ENCODE measurements around the gene DNAH17.

DNAH17 gene

DNA sequence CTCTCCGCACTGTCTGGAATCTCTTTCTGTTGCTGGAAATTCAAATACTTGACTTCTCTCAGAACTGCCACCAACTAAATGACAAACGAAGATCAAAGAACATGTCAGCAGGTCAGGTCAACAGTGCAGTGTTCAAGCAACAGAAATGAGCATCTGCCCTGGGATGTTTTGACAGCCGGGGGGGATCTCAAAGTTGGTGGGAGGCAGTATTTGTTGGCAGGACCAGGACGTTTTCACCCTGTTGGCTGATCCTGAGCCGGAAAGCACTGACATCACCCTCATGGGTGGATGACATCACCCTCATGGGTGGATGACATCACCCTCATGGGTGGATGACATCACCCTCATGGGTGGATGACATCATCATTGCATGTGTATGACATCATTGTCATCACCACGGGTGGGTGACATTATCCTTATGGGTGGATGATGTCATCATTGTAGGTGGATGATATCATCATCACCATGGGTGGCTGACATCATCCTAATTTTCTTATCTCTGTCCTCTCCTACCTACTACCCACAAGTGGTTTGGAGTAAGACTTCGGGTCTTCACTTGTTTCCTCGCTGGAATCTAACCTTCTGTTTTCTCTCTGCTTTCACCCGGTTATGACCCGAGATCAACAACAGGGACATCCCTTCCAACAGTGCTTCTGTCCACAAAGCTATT is 18.9 kb downstream of the DNAH17 start:
- no peaks in the 10 kb centered on the region for H3K9me3 ChIP-seq (ENCODE audit: control insufficient read depth, insufficient read depth, low read depth, low read length)
- H3K27me3 ChIP-seq (ENCODE audit: control insufficient read depth, insufficient read depth, low read length), result no peaks in the 10 kb centered on the region
- H3K4me1 ChIP-seq (ENCODE audit: control insufficient read depth, insufficient read depth, low read length), result no peaks in the 10 kb centered on the region
- no peak overlapping the region for H3K9ac ChIP-seq (ENCODE audit: low read length)
- H3K27ac ChIP-seq (ENCODE audit: low read depth, low read length), result no peak overlapping the region
- H3K36me3 ChIP-seq (ENCODE audit: control insufficient read depth, insufficient read depth, low read length), result no peaks in the 10 kb centered on the region
- no peak overlapping the region for H3K4me3 ChIP-seq (ENCODE audit: low read depth, low read length)

DNA sequence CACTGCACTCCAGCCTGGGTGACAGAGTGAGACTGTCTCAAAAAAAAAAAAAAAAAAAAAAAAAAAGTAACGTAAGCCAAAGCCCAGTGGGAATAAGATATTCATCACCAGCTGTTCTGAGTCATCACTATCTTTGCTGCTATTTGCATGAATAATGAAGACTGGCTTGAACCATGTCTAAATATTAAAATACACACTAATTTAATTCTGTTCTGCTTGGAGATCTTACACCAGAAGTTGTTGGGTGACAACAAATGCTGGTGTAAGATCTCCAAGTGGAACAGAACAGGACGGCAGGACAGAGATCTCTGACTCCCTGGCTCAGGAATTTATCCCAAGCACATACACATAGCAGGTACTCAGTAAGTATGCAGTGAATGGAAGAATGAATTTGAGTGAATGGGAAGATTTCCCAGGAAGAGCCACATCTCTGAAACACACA is 19.6 kb downstream of the DNAH17 start:
- H3K9ac ChIP-seq (ENCODE audit: low read length), result no peak overlapping the region
- H3K36me3 ChIP-seq (ENCODE audit: control insufficient read depth, insufficient read depth, low read length), result no peaks in the 10 kb centered on the region
- H3K9me3 ChIP-seq (ENCODE audit: control insufficient read depth, insufficient read depth, low read depth, low read length), result no peaks in the 10 kb centered on the region
- H3K27me3 ChIP-seq (ENCODE audit: control insufficient read depth, insufficient read depth, low read length), result no peaks in the 10 kb centered on the region
- H3K4me3 ChIP-seq (ENCODE audit: low read depth, low read length), result no peak overlapping the region
- no peaks in the 10 kb centered on the region for H3K4me1 ChIP-seq (ENCODE audit: control insufficient read depth, insufficient read depth, low read length)
- no peak overlapping the region for H3K27ac ChIP-seq (ENCODE audit: low read depth, low read length)

DNA sequence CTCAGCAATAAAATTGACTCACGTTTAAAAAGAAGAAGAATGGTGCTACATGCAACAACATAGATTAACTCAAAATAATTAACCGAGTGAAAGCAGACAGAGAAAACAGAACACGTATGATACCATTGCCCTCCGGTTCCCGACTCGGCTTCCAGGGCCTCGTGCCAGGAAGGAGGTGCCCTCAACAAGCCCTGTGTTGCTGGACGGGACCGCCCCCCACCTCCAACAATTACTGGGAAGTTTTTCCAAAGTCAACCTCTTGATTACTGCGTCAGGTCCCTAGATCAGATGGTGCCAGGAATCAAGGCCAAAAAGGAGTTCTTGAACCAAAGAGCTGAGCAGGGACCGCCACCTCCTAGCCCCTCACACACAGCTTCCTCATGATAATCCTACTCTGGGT is 20.4 kb downstream of the DNAH17 start:
- Histone ChIP-seq H3K4me1 (ENCODE audit: control insufficient read depth, insufficient read depth, low read length) (no peaks in the 10 kb centered on the region), H3K9ac (ENCODE audit: low read length) (no peak overlapping the region), H3K4me3 (ENCODE audit: low read depth, low read length) (no peak overlapping the region), H3K36me3 (ENCODE audit: control insufficient read depth, insufficient read depth, low read length) (no peaks in the 10 kb centered on the region), H3K27ac (ENCODE audit: low read depth, low read length) (no peak overlapping the region), H3K9me3 (ENCODE audit: control insufficient read depth, insufficient read depth, low read depth, low read length) (no peaks in the 10 kb centered on the region), H3K27me3 (ENCODE audit: control insufficient read depth, insufficient read depth, low read length) (no peaks in the 10 kb centered on the region)

DNA sequence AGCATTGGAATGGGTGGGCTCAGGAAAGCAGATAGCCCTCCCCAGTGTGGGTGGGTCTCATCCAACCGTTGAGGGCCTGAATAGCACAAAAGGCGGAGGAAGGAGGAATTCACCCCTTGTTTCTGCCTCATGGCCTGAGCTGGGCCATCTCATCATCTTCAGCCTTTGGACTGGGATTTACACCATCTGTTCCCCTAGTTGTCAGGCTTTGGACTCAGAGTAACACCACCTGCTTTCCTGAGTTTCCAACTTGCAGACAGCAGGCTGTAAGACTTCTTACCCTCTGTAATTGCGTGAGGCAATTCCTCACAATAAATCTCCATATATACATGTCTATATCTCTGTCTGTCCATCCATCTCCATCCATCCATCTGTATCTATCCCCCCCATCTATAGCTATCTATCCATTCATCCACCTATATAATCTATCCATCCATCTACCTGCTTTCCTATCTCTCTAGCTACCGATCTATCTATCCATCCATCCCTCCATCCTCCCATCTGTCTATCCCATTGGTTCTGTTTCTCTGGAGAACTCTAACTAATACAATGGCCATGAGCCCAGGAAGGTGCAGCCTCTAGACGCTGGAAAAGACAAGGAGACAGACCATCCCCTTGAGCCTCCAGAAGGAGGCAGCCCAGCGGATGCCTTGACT is 21.3 kb downstream of the DNAH17 start:
- Histone ChIP-seq H3K9ac (ENCODE audit: low read length) (no peak overlapping the region), H3K4me3 (ENCODE audit: low read depth, low read length) (no peak overlapping the region), H3K27ac (ENCODE audit: low read depth, low read length) (no peak overlapping the region), H3K36me3 (ENCODE audit: control insufficient read depth, insufficient read depth, low read length) (no peaks in the 10 kb centered on the region), H3K4me1 (ENCODE audit: control insufficient read depth, insufficient read depth, low read length) (no peaks in the 10 kb centered on the region), H3K27me3 (ENCODE audit: control insufficient read depth, insufficient read depth, low read length) (no peaks in the 10 kb centered on the region), H3K9me3 (ENCODE audit: control insufficient read depth, insufficient read depth, low read depth, low read length) (no peaks in the 10 kb centered on the region)

- Histone ChIP-seq H3K4me3 (ENCODE audit: low read depth, low read length) (no peak overlapping the region), H3K27ac (ENCODE audit: low read depth, low read length) (no peak overlapping the region), H3K4me1 (ENCODE audit: control insufficient read depth, insufficient read depth, low read length) (no peaks in the 10 kb centered on the region), H3K36me3 (ENCODE audit: control insufficient read depth, insufficient read depth, low read length) (no peaks in the 10 kb centered on the region), H3K9me3 (ENCODE audit: control insufficient read depth, insufficient read depth, low read depth, low read length) (peaks cover 9% of the 10 kb centered on the region), H3K27me3 (ENCODE audit: control insufficient read depth, insufficient read depth, low read length) (no peaks in the 10 kb centered on the region), H3K9ac (ENCODE audit: low read length) (no peak overlapping the region)
Measured at GRCh38 chr17:78550464-78550863, 26.7 kb downstream of the DNAH17 start.

GRCh38 chr17:78548725-78549124 is 28.5 kb downstream of the DNAH17 start:
- no peaks in the 10 kb centered on the region for H3K36me3 ChIP-seq (ENCODE audit: control insufficient read depth, insufficient read depth, low read length)
- peaks cover 9% of the 10 kb centered on the region for H3K9me3 ChIP-seq (ENCODE audit: control insufficient read depth, insufficient read depth, low read depth, low read length)
- no peak overlapping the region for H3K4me3 ChIP-seq (ENCODE audit: low read depth, low read length)
- H3K27me3 ChIP-seq (ENCODE audit: control insufficient read depth, insufficient read depth, low read length), result no peaks in the 10 kb centered on the region
- no peak overlapping the region for H3K9ac ChIP-seq (ENCODE audit: low read length)
- H3K27ac ChIP-seq (ENCODE audit: low read depth, low read length), result no peak overlapping the region
- no peaks in the 10 kb centered on the region for H3K4me1 ChIP-seq (ENCODE audit: control insufficient read depth, insufficient read depth, low read length)

- Histone ChIP-seq H3K4me3 (ENCODE audit: low read depth, low read length) (no peak overlapping the region), H3K4me1 (ENCODE audit: control insufficient read depth, insufficient read depth, low read length) (no peaks in the 10 kb centered on the region), H3K9me3 (ENCODE audit: control insufficient read depth, insufficient read depth, low read depth, low read length) (peaks cover 9% of the 10 kb centered on the region), H3K27ac (ENCODE audit: low read depth, low read length) (no peak overlapping the region), H3K27me3 (ENCODE audit: control insufficient read depth, insufficient read depth, low read length) (no peaks in the 10 kb centered on the region), H3K36me3 (ENCODE audit: control insufficient read depth, insufficient read depth, low read length) (no peaks in the 10 kb centered on the region), H3K9ac (ENCODE audit: low read length) (no peak overlapping the region)
Measured at GRCh38 chr17:78547035-78547434, 30.2 kb downstream of the DNAH17 start.

DNA sequence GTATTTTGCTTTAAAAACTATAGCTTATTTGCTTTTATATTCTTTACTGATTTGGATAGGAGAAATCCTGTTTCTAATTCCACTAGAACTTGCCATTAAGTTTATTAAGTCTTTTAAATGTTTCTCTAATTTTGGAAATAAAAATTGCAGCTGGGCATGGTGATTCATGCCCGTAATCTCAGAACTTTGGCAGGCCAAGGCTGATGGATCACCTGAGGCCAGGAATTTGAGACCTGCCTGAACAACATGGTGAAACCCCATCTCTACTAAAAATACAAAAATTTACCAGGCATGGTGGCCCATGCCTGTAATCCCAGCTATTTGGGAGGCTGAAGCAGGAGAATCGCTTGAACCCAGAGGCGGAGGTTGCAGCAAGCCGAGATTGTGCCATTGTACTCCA is 30.7 kb downstream of the DNAH17 start:
- H3K4me1 ChIP-seq (ENCODE audit: control insufficient read depth, insufficient read depth, low read length), result peaks cover 4% of the 10 kb centered on the region; the same call in 1 of the 2 replicates
- H3K4me3 ChIP-seq (ENCODE audit: low read depth, low read length), result no peak overlapping the region
- no peak overlapping the region for H3K27ac ChIP-seq (ENCODE audit: low read depth, low read length)
- peaks cover 9% of the 10 kb centered on the region for H3K9me3 ChIP-seq (ENCODE audit: control insufficient read depth, insufficient read depth, low read depth, low read length)
- no peaks in the 10 kb centered on the region for H3K36me3 ChIP-seq (ENCODE audit: control insufficient read depth, insufficient read depth, low read length)
- H3K9ac ChIP-seq (ENCODE audit: low read length), result no peak overlapping the region
- no peaks in the 10 kb centered on the region for H3K27me3 ChIP-seq (ENCODE audit: control insufficient read depth, insufficient read depth, low read length)

- no peak overlapping the region for H3K9ac ChIP-seq (ENCODE audit: low read length)
- H3K4me1 ChIP-seq (ENCODE audit: control insufficient read depth, insufficient read depth, low read length), result peaks cover 4% of the 10 kb centered on the region; the same call in 1 of the 2 replicates
- no peaks in the 10 kb centered on the region for H3K36me3 ChIP-seq (ENCODE audit: control insufficient read depth, insufficient read depth, low read length)
- H3K27me3 ChIP-seq (ENCODE audit: control insufficient read depth, insufficient read depth, low read length), result no peaks in the 10 kb centered on the region
- no peak overlapping the region for H3K27ac ChIP-seq (ENCODE audit: low read depth, low read length)
- H3K9me3 ChIP-seq (ENCODE audit: control insufficient read depth, insufficient read depth, low read depth, low read length), result peaks cover 9% of the 10 kb centered on the region
- no peak overlapping the region for H3K4me3 ChIP-seq (ENCODE audit: low read depth, low read length)
Measured at GRCh38 chr17:78544881-78545755, 32.1 kb downstream of the DNAH17 start.

DNA sequence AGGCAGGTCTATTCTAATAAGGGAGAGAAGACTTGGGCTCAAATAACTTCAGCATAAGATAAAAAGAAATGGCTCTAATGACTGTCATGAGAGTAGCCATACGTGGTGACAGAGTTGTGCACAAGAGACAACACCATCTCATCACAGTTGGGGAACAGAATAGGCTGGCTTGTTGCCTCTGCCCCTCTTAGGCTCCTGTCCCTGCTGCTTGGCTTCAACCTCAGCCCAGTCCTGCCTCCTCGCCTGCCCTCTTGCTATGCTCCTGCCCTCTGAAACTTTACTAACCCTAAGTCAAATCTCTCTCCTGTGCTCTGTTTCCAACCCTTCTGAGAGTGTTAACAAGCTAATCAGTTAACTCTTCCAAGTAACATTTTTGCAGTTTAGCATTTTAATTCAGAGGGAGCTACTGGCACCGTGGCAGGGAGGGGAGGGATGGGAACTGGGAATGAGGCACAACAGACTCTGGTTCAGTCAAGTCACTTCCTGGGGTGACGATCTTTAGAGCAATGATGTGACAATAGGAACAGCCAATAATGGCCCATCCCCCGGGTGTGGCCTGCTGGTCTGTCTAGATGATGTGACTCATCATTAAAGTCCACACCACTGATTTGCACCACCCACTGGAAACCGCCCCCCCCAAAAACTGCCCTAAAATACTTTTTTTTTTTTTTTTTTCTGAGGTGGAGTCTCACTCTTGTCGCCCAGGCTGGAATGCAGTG is 35.5 kb downstream of the DNAH17 start:
- H3K4me1 ChIP-seq (ENCODE audit: control insufficient read depth, insufficient read depth, low read length), result peaks cover 4% of the 10 kb centered on the region; the same call in 1 of the 2 replicates
- H3K9ac ChIP-seq (ENCODE audit: low read length), result no peak overlapping the region
- peaks cover 5% of the 10 kb centered on the region; the same call in 1 of the 2 replicates for H3K9me3 ChIP-seq (ENCODE audit: control insufficient read depth, insufficient read depth, low read depth, low read length)
- H3K36me3 ChIP-seq (ENCODE audit: control insufficient read depth, insufficient read depth, low read length), result no peaks in the 10 kb centered on the region
- no peaks in the 10 kb centered on the region for H3K27me3 ChIP-seq (ENCODE audit: control insufficient read depth, insufficient read depth, low read length)
- H3K4me3 ChIP-seq (ENCODE audit: low read depth, low read length), result no peak overlapping the region
- H3K27ac ChIP-seq (ENCODE audit: low read depth, low read length), result no peak overlapping the region

Measured in HUES6 (cell line).